GM12878 (cell line): ENCODE measurements around the gene IL22RA2. TPM values are rescaled to one million over a fixed set of nuclear protein-coding genes. Genes with fewer than 3 reads are reported as not detected.
A peak's percentile ranks its signal among the peaks of the same experiment; 100 is the strongest.

Experiments used
- ATF2 ChIP-seq: IDR thresholded peaks from 2 replicates; pipeline ENCODE4 v1.6.1; 2012; ENCODE audit warnings: low read length, inconsistent platforms
- BCL3 ChIP-seq: IDR thresholded peaks from 2 replicates; pipeline ENCODE4 v1.6.1; 2011; ENCODE audit warnings: borderline replicate concordance, low read depth, mild to moderate bottlenecking, moderate library complexity, low read length; ENCODE audit not compliant: insufficient read depth, poor library complexity, severe bottlenecking
- BRCA1 ChIP-seq: IDR thresholded peaks from 2 replicates; pipeline ENCODE4 v1.6.1; 2011; ENCODE audit warnings: low read depth, low read length, improper control_type of control experiment
- CBX5 ChIP-seq: sonication (generic); IDR thresholded peaks from 2 replicates; pipeline ENCODE4 v1.6.1; 2016; ENCODE audit warnings: low read depth, moderate library complexity, mild to moderate bottlenecking, inconsistent platforms
- CTCF ChIP-seq, 3 experiments: IDR thresholded peaks in 2 of 3; conservative IDR thresholded peaks in 1 of 3; 2 replicates each; pipeline ENCODE4 v1.5.1; 2011; ENCODE audit warnings: low read depth in 3 of 3, low read length in 3 of 3, mild to moderate bottlenecking in 3 of 3, control low read depth in 2 of 3, moderate library complexity in 2 of 3, inconsistent platforms in 1 of 3, mixed read lengths in 1 of 3; ENCODE audit not compliant: control insufficient read depth in 2 of 3, insufficient read depth in 1 of 3; ENCODE audit errors: extremely low read depth in 1 of 3
- ESRRA ChIP-seq: IDR thresholded peaks from 2 replicates; pipeline ENCODE4 v1.6.1; 2012; ENCODE audit warnings: mild to moderate bottlenecking, low read length, improper control_type of control experiment
- ETV6 ChIP-seq, 2 experiments: fragments of 450-650 bp in 1 of 2; IDR thresholded peaks in 1 of 2; conservative IDR thresholded peaks in 1 of 2; 2 replicates each; pipeline ENCODE4 v1.6.1; 2014; ENCODE audit warnings: antibody characterized with exemption in 1 of 2, borderline replicate concordance in 1 of 2, low read depth in 1 of 2, mild to moderate bottlenecking in 1 of 2, moderate library complexity in 1 of 2
- GATAD2B ChIP-seq: fragments of 450-650 bp; conservative IDR thresholded peaks from 2 replicates; pipeline ENCODE4 v1.6.1; 2017; ENCODE audit warnings: low read depth, mild to moderate bottlenecking, moderate library complexity
- HCFC1 ChIP-seq: fragments of 150-350 bp; IDR thresholded peaks from 2 replicates; pipeline ENCODE4 v1.6.1; 2014; ENCODE audit warnings: low read length
- MTA3 ChIP-seq: IDR thresholded peaks from 2 replicates; pipeline ENCODE4 v1.6.1; 2012; ENCODE audit warnings: low read length, inconsistent platforms, borderline replicate concordance
- RB1 ChIP-seq: fragments of 450-650 bp; formaldehyde crosslinking; IDR thresholded peaks from 2 replicates; pipeline ENCODE4 v1.6.1; 2017; ENCODE audit warnings: mild to moderate bottlenecking, borderline replicate concordance
- RBBP5 ChIP-seq: fragments of 200-600 bp; sonication (generic); conservative IDR thresholded peaks from 2 replicates; pipeline ENCODE4 v1.6.1; 2016
- SIN3A ChIP-seq: IDR thresholded peaks from 2 replicates; pipeline ENCODE4 v1.6.1; 2012; ENCODE audit warnings: low read depth, low read length, improper control_type of control experiment
- SREBF2 ChIP-seq: IDR thresholded peaks from 2 replicates; pipeline ENCODE4 v1.6.1; 2012; ENCODE audit warnings: mild to moderate bottlenecking, low read length
- TARDBP ChIP-seq: IDR thresholded peaks from 2 replicates; pipeline ENCODE4 v1.6.1; 2016; ENCODE audit warnings: borderline replicate concordance
- TCF3 ChIP-seq: IDR thresholded peaks from 2 replicates; pipeline ENCODE4 v1.6.1; 2012; ENCODE audit warnings: low read depth, mild to moderate bottlenecking, low read length, borderline replicate concordance; ENCODE audit not compliant: insufficient read depth
- YBX1 ChIP-seq: fragments of 450-650 bp; IDR thresholded peaks from 2 replicates; pipeline ENCODE4 v1.6.1; 2016; ENCODE audit warnings: antibody characterized with exemption
- ZNF24 ChIP-seq: fragments of 450-650 bp; IDR thresholded peaks from 2 replicates; pipeline ENCODE4 v1.6.1; 2017; ENCODE audit warnings: antibody characterized with exemption, mild to moderate bottlenecking
- ZNF384 ChIP-seq: IDR thresholded peaks from 2 replicates; pipeline ENCODE4 v1.6.1; 2012; ENCODE audit warnings: low read depth, mild to moderate bottlenecking, low read length, improper control_type of control experiment, borderline replicate concordance
- polyA plus RNA-seq, 11 experiments: library from polyadenylated mRNA; depleted of rRNA in 4 of 11; unstranded in 6 of 11; stranded (reverse) in 5 of 11; fragments of >200 nt; fragmentation: Nextera tagmentation in 4 of 11; fragmentation: Illumina TruSeq in 1 of 11; extraction: Ambion mirVana in 4 of 11; extraction: Trizol in 1 of 11; gene quantifications; 1 replicate in 1 of 11; 2 replicates in 10 of 11; pipeline versions ENCODE4 v1.2.1 to v1.2.3, GENCODE V29; 2011 to 2016; ENCODE audit warnings: inconsistent platforms in 2 of 11, missing spikeins in 2 of 11, low read depth in 1 of 11
- total RNA-seq, 4 experiments: library from RNA; depleted of rRNA in 3 of 4; stranded (reverse); fragments of >200 nt in 3 of 4; fragmentation: Illumina TruSeq in 1 of 4; extraction: Trizol in 1 of 4; gene quantifications; 2 replicates each; pipeline versions ENCODE4 v1.2.1 to v1.2.3, GENCODE V29; 2013 to 2021
- TF ChIP-seq, protein P1 (sequence below): IDR thresholded peaks from 2 replicates; pipeline ENCODE4 v1.6.1; 2012; ENCODE audit warnings: low read depth, low read length, improper control_type of control experiment
- TF ChIP-seq, protein P2 (sequence below): fragments of 150-350 bp; IDR thresholded peaks from 2 replicates; pipeline ENCODE4 v1.6.1; 2014; ENCODE audit warnings: mild to moderate bottlenecking, low read depth, low read length
- TF ChIP-seq, protein P3 (sequence below): IDR thresholded peaks from 2 replicates; pipeline ENCODE4 v1.6.1; 2012; ENCODE audit warnings: low read depth, low read length, improper control_type of control experiment

Gene IL22RA2
- total and polyA plus RNA-seq, 10 of the 15 experiments (the other 5 are each of a cell fraction or from before 2014, with no cell fraction given) = 0.05 to 0.22 (median 0.09) TPM; not detected in 3

GRCh38 chr6:137165375-137166246 is 7.8 kb downstream of the IL22RA2 start (continued):
- TF ChIP-seq, protein P1, sequence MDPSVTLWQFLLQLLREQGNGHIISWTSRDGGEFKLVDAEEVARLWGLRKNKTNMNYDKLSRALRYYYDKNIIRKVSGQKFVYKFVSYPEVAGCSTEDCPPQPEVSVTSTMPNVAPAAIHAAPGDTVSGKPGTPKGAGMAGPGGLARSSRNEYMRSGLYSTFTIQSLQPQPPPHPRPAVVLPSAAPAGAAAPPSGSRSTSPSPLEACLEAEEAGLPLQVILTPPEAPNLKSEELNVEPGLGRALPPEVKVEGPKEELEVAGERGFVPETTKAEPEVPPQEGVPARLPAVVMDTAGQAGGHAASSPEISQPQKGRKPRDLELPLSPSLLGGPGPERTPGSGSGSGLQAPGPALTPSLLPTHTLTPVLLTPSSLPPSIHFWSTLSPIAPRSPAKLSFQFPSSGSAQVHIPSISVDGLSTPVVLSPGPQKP = no peak
- TF ChIP-seq BCL3 = peak; percentile 62
- TF ChIP-seq SREBF2 = no peak
- peak; percentile 62; the same call in 1 of the 2 replicates for TF ChIP-seq GATAD2B
- TF ChIP-seq CTCF (IDR thresholded peaks at IDR 0.05 in 2 of 3, conservative IDR thresholded peaks at IDR 0.05 in 1 of 3; ENCODE audit: control insufficient read depth in 2 of 3, extremely low read depth in 1 of 3, insufficient read depth in 1 of 3, low read depth in 3 of 3, low read length in 3 of 3) = peak; percentile 57 to 81 (median 58)
- TF ChIP-seq TCF3 = no peak
- no peak for TF ChIP-seq SIN3A
- TF ChIP-seq, protein P2, sequence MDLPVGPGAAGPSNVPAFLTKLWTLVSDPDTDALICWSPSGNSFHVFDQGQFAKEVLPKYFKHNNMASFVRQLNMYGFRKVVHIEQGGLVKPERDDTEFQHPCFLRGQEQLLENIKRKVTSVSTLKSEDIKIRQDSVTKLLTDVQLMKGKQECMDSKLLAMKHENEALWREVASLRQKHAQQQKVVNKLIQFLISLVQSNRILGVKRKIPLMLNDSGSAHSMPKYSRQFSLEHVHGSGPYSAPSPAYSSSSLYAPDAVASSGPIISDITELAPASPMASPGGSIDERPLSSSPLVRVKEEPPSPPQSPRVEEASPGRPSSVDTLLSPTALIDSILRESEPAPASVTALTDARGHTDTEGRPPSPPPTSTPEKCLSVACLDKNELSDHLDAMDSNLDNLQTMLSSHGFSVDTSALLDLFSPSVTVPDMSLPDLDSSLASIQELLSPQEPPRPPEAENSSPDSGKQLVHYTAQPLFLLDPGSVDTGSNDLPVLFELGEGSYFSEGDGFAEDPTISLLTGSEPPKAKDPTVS = no peak
- no peak for TF ChIP-seq RBBP5
- TF ChIP-seq ZNF384 = no peak
- 0 out of 2 replicates have a peak, but pooled peaks have one; percentile 6 for TF ChIP-seq MTA3
- peak; percentile 84 for TF ChIP-seq CBX5
- no peak for TF ChIP-seq HCFC1
- no peak for TF ChIP-seq RB1
- TF ChIP-seq ETV6 (conservative IDR thresholded peaks at IDR 0.05 in 1 of 2, IDR thresholded peaks at IDR 0.05 in 1 of 2; ENCODE audit: borderline replicate concordance in 1 of 2, low read depth in 1 of 2) = peak in 1 of 2 experiments; percentile 71; a peak in 2 of 4 replicates
- TF ChIP-seq BRCA1 = no peak
- TF ChIP-seq, protein P3, sequence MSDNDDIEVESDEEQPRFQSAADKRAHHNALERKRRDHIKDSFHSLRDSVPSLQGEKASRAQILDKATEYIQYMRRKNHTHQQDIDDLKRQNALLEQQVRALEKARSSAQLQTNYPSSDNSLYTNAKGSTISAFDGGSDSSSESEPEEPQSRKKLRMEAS = no peak
- 0 out of 2 replicates have a peak, but pooled peaks have one; percentile 13 for TF ChIP-seq TARDBP
- TF ChIP-seq ESRRA = no peak
- 0 out of 2 replicates have a peak, but pooled peaks have one; percentile 19 for TF ChIP-seq ZNF24
- peak; percentile 53; the same call in 1 of the 2 replicates for TF ChIP-seq ATF2
- no peak for TF ChIP-seq YBX1
